Vagina (tissue), 2 donors: ENCODE results near the gene SBK2. TPM values are rescaled to one million over a fixed set of nuclear protein-coding genes. Genes with fewer than 3 reads are reported as not detected.

Source experiments
- DNase-seq, 2 donors: peaks; one replicate each; pipeline ENCODE4 v3.0.0-alpha.2; 2017; ENCODE audit errors: extremely low spot score in 2 of 2
- H3K27ac ChIP-seq: fragments of 200-600 bp; sonication (generic); one replicate; pipeline ENCODE4 v1.5.1; 2019
- H3K27me3 ChIP-seq: fragments of 200-600 bp; sonication (generic); one replicate; pipeline ENCODE4 v1.5.1; 2019
- H3K36me3 ChIP-seq, 2 donors: fragments of 200-600 bp; sonication (generic); one replicate each; pipeline ENCODE4 v1.5.1; 2017 to 2019
- H3K4me1 ChIP-seq: fragments of 200-600 bp; sonication (generic); one replicate; pipeline ENCODE4 v1.5.1; 2019
- H3K4me3 ChIP-seq, 2 donors: fragments of 200-600 bp; sonication (generic); 1 replicate in 1 of 2; 2 replicates in 1 of 2; pipeline ENCODE4 v1.5.1; 2016 to 2019
- H3K9me3 ChIP-seq: fragments of 200-600 bp; sonication (generic); one replicate; pipeline ENCODE4 v1.5.1; 2019
- POLR2A ChIP-seq, 2 donors: fragments of 450-650 bp; IDR thresholded peaks; one replicate each; pipeline ENCODE4 v1.6.1; 2017; ENCODE audit warnings: antibody characterized with exemption in 2 of 2, mild to moderate bottlenecking in 2 of 2, moderate library complexity in 2 of 2
- POLR2AphosphoS5 ChIP-seq, 2 donors: sonication (generic); formaldehyde crosslinking; IDR thresholded peaks; one replicate each; pipeline ENCODE4 v1.9.0; 2017; ENCODE audit warnings: antibody characterized with exemption in 2 of 2, mild to moderate bottlenecking in 2 of 2, low read depth in 1 of 2; ENCODE audit not compliant: insufficient read depth in 1 of 2
- intact Hi-C: fragments of 100-400 bp; cut with DNase I; formaldehyde crosslinking; loops from one replicate; pipeline ENCODE4 v1.15.1; 2023
- total RNA-seq: library from RNA; depleted of rRNA; stranded (reverse); fragments of >200 nt; gene quantifications from one replicate; pipeline ENCODE4 v1.2.3, GENCODE V29; 2016
- TF ChIP-seq, protein P1 (sequence below), 3 experiments: fragments of 450-650 bp in 2 of 3; fragments of 200-600 bp in 1 of 3; sonication (generic) in 1 of 3; IDR thresholded peaks; one replicate each; pipeline ENCODE4 v1.5.1; 2017 to 2019; ENCODE audit warnings: antibody characterized with exemption in 3 of 3, mild to moderate bottlenecking in 2 of 3, moderate library complexity in 2 of 3

SBK2 gene
- total RNA-seq, 1 donor from 2014 or later: not detected

DNA sequence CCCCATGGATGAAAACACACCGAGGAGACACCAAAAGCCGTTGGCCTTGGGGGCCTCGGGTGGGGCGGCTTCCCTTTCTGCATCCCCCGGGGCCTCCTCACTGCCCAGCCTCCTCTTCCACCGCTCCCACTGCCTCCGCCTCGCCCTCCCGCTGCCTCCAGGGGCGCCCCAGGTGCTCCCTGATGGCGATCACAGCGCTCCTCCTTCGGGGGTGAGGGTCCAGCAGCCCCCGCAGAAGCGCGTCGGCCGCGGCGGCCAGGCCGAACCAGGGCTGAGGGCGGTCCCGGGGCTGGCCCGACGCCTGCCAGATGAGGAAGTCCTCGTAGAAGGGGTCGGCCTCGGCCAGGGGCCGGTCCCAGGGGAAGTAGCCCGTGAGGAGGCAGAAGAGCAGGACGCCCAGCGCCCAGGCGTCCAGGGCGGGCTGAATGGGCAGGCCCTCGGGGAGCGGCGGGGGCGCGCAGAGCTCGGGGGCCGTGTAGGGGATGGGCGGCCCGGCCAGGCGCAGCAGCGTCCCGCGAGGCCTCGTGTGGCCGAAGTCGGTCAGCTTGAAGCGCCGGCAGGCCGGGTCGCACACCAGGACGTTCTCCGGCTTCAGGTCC lies 7.2 kb downstream of the SBK2 start:
- Histone ChIP-seq H3K27ac (no peak overlapping the region), H3K4me1 (peaks cover 6% of the 10 kb centered on the region), H3K9me3 (no peaks in the 10 kb centered on the region), H3K4me3 (no peak overlapping the region), H3K36me3 (no peaks in the 10 kb centered on the region), H3K27me3 (no peaks in the 10 kb centered on the region)
- TF ChIP-seq POLR2AphosphoS5 (IDR thresholded peaks at IDR 0.05; ENCODE audit: insufficient read depth in 1 of 2, low read depth in 1 of 2) (no peak), POLR2A (IDR thresholded peaks at IDR 0.05) (no peak)
- TF ChIP-seq, protein P1, sequence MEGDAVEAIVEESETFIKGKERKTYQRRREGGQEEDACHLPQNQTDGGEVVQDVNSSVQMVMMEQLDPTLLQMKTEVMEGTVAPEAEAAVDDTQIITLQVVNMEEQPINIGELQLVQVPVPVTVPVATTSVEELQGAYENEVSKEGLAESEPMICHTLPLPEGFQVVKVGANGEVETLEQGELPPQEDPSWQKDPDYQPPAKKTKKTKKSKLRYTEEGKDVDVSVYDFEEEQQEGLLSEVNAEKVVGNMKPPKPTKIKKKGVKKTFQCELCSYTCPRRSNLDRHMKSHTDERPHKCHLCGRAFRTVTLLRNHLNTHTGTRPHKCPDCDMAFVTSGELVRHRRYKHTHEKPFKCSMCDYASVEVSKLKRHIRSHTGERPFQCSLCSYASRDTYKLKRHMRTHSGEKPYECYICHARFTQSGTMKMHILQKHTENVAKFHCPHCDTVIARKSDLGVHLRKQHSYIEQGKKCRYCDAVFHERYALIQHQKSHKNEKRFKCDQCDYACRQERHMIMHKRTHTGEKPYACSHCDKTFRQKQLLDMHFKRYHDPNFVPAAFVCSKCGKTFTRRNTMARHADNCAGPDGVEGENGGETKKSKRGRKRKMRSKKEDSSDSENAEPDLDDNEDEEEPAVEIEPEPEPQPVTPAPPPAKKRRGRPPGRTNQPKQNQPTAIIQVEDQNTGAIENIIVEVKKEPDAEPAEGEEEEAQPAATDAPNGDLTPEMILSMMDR (IDR thresholded peaks at IDR 0.05): no peak
- intact Hi-C loops: no loop called here
- DNase-seq: no peak

DNA sequence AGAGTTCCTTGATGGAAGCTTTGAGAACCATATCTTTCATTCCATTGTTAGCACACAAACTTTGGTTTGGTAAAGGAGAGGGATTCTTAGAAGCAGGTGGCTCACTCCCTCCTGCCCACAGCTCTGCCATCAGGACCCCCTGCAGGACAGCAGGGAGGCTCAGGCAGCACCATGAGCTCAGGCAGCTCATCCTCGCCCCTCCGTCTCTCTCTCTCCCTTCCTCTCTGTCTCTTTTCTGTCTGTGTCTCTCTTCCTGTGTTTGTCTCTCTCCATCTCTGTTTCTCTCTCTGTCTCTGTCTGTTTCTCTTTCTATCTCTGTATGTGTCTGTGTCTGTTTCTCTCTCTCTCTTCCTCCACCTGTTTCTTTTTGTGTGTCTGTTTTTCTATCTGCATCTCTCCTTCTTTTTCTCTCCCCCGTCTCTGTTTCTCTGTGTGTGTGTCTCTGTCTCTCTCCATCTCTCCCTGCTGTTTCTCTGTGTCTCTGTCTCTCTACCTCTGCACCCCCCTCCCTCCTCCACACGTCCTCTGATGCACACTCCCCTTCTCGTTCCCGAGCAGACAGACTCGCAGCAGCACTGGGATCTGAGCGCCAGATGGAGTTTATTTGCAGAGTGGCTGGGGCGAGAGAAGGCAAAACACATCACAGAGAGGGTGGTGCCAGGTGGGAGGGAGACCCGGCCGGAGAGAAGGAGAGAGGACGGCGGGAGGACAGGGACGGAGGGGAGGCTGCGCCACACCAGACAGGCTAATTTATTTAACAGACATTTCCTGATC lies 8.7 kb downstream of the SBK2 start:
- Histone ChIP-seq H3K36me3 (no peaks in the 10 kb centered on the region), H3K9me3 (no peaks in the 10 kb centered on the region), H3K4me3 (no peak overlapping the region)

DNA sequence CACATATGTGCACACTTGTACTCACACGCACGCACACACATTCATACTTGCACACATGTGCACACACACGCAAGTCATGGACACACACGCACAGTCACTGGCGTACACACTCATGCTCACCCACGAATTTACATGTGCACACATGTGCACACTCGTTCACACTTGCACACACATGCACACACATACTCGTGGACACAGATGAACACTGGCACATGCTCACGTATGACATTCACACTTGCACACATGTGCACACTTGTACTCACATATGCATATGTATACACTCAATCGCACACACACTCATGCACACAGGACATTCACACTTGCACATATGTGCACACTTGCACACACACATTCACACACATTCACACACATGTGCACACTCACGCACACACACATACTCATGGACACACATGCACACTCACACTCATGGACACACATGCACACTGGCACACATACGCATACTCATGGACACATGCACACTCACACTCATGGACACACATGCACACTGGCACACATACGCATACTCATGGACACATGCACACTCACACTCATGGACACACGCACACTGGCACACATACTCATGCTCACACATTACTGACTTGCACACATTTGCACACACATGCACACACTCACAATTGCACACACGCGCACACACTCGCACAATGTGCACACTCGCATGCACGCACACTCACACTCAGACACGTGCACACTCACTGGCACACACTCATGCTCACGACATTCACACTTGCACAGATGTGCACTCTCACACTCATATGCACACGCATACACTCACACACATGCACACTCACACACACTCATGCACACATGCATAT lies 9.5 kb downstream of the SBK2 start:
- no peaks in the 10 kb centered on the region for H3K9me3 ChIP-seq
- no peak for DNase-seq
- H3K4me3 ChIP-seq: no peak overlapping the region
- TF ChIP-seq, protein P1 (IDR thresholded peaks at IDR 0.05): no peak
- no peak for TF ChIP-seq POLR2A (IDR thresholded peaks at IDR 0.05)
- TF ChIP-seq POLR2AphosphoS5 (IDR thresholded peaks at IDR 0.05; ENCODE audit: insufficient read depth in 1 of 2, low read depth in 1 of 2): no peak
- intact Hi-C loops: no loop called here
- H3K36me3 ChIP-seq: no peaks in the 10 kb centered on the region
- H3K27me3 ChIP-seq: no peaks in the 10 kb centered on the region
- peaks cover 6% of the 10 kb centered on the region for H3K4me1 ChIP-seq
- no peak overlapping the region for H3K27ac ChIP-seq

More for the DNA sequence above, 8.7 kb downstream of the SBK2 start:
- no peak for DNase-seq
- Histone ChIP-seq H3K27me3 (no peaks in the 10 kb centered on the region), H3K27ac (no peak overlapping the region), H3K4me1 (peaks cover 6% of the 10 kb centered on the region)
- intact Hi-C loops: no loop called here
- TF ChIP-seq POLR2AphosphoS5 (IDR thresholded peaks at IDR 0.05; ENCODE audit: insufficient read depth in 1 of 2, low read depth in 1 of 2): no peak
- no peak for TF ChIP-seq POLR2A (IDR thresholded peaks at IDR 0.05)
- TF ChIP-seq, protein P1 (IDR thresholded peaks at IDR 0.05): no peak

DNA sequence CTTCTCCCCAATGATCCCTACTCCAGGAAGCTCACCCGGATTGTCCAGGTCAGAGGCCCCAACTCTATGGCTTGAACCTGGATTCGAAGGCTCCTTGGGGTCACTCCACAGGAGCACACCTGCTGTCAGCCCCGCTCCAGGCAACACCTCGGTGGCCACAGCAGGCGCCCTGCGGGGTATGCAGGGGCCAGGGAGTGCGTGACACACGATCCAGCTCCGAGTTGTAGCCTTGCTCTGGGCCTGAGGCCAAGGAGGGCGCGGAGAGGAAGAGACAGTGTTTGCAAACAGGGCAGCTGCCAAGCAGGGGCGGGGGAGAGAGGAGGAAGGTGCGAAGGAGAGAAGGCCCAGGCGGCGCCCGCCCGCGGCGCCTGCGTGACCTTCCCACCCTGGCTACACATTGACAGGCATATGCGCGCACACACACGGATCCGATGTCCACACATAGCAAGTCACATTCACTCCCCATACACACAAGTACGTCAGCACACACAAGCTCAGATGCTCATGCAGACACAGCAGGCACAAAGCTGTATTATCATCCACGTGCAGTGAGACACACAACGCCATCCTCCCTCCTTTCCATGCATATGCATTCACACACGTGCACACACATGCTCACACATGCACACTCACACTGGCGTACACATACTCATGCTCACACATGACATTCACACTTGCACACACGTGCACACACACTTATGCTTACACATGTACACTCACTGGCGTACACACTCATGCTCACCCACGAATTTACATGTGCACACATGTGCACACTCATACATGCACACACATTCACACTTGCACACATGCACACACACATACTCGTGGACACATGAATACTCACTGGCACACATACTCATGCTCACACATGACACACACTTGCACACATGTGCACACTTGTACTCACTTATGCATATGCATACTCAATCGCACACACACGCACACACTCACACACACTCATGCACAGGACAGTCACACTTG lies 10.4 kb downstream of the SBK2 start:
- TF ChIP-seq POLR2AphosphoS5 (IDR thresholded peaks at IDR 0.05; ENCODE audit: insufficient read depth in 1 of 2, low read depth in 1 of 2): no peak
- TF ChIP-seq, protein P1 (IDR thresholded peaks at IDR 0.05): no peak
- Histone ChIP-seq H3K27ac (no peak overlapping the region), H3K27me3 (no peaks in the 10 kb centered on the region), H3K9me3 (no peaks in the 10 kb centered on the region), H3K4me1 (peaks cover 11% of the 10 kb centered on the region), H3K4me3 (no peak overlapping the region), H3K36me3 (no peaks in the 10 kb centered on the region)
- intact Hi-C loops: no loop called here
- no peak for DNase-seq
